Peyer's patch (tissue), 4 donors: ENCODE measurements around the gene KIF5B. TPM values are rescaled to one million over a fixed set of nuclear protein-coding genes. Genes with fewer than 3 reads are reported as not detected.
A peak's percentile ranks its signal among the peaks of the same experiment; 100 is the strongest.
"Not testable (repeated sequence)": the region's sequence is repeated elsewhere in the genome, so short reads cannot be mapped to it uniquely, and the experiment has no call there.

Experiments
- DNase-seq, 3 donors: peaks; one replicate each; pipeline ENCODE4 v3.0.0-alpha.2; 2017 to 2019
- H3K27ac ChIP-seq, 4 donors: fragments of 200-600 bp; sonication (generic); one replicate each; pipeline ENCODE4 v1.5.1; 2016 to 2019
- H3K27me3 ChIP-seq, 2 donors: fragments of 200-600 bp; sonication (generic); one replicate each; pipeline ENCODE4 v1.5.1; 2019
- H3K36me3 ChIP-seq, 3 donors: fragments of 200-600 bp; sonication (generic); one replicate each; pipeline ENCODE4 v1.5.1; 2016 to 2019
- H3K4me1 ChIP-seq, 4 donors: fragments of 200-600 bp; sonication (generic); one replicate each; pipeline ENCODE4 v1.5.1; 2016 to 2019
- H3K4me3 ChIP-seq, 4 donors: fragments of 200-600 bp; sonication (generic); 1 replicate in 3 of 4; 2 replicates in 1 of 4; pipeline ENCODE4 v1.5.1; 2016 to 2019; ENCODE audit warnings: mild to moderate bottlenecking in 1 of 4
- H3K9me3 ChIP-seq, 4 donors: fragments of 200-600 bp; sonication (generic); one replicate each; pipeline ENCODE4 v1.5.1; 2016 to 2019; ENCODE audit warnings: mild to moderate bottlenecking in 1 of 4
- POLR2A ChIP-seq, 2 donors: fragments of 450-650 bp; IDR thresholded peaks; one replicate each; pipeline ENCODE4 v1.5.1; 2017; ENCODE audit warnings: antibody characterized with exemption in 2 of 2, mild to moderate bottlenecking in 2 of 2, moderate library complexity in 2 of 2
- total RNA-seq, 4 donors: library from RNA; depleted of rRNA; stranded (reverse); fragments of >200 nt; gene quantifications; one replicate each; pipeline ENCODE4 v1.1.0, GENCODE V29; 2016
- TF ChIP-seq, protein P1 (sequence below), 6 experiments: fragments of 450-650 bp in 4 of 6; fragments of 200-600 bp in 2 of 6; sonication (generic) in 1 of 6; IDR thresholded peaks; one replicate each; pipeline ENCODE4 v1.5.1; 2017 to 2019; ENCODE audit warnings: antibody characterized with exemption in 6 of 6, mild to moderate bottlenecking in 3 of 6, moderate library complexity in 1 of 6

Gene KIF5B
- total RNA-seq, 4 donors from 2014 or later, result 69.1 to 124 (median 83.9) TPM

DNA sequence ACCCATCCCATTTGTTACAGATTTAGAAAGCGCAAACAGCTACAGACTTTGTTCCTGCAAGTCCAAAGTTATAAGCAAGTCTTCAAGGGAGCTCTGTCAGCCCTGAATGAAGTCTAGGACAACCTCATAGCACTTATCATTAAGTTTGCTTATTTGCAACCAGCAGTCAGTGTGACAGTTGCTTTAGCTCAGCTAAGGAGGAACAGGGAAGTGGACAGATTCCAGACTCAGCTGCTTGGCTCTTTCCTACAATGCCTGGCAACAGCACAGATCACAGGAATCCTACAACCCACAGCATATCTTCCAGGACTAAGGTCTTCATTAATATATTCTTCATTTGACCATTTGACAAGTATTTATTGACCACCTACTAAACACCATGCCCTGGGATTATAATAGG is 17.4 kb upstream of the KIF5B start:
- TF ChIP-seq, protein P1, sequence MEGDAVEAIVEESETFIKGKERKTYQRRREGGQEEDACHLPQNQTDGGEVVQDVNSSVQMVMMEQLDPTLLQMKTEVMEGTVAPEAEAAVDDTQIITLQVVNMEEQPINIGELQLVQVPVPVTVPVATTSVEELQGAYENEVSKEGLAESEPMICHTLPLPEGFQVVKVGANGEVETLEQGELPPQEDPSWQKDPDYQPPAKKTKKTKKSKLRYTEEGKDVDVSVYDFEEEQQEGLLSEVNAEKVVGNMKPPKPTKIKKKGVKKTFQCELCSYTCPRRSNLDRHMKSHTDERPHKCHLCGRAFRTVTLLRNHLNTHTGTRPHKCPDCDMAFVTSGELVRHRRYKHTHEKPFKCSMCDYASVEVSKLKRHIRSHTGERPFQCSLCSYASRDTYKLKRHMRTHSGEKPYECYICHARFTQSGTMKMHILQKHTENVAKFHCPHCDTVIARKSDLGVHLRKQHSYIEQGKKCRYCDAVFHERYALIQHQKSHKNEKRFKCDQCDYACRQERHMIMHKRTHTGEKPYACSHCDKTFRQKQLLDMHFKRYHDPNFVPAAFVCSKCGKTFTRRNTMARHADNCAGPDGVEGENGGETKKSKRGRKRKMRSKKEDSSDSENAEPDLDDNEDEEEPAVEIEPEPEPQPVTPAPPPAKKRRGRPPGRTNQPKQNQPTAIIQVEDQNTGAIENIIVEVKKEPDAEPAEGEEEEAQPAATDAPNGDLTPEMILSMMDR (IDR thresholded peaks at IDR 0.05), result no peak
- TF ChIP-seq POLR2A (IDR thresholded peaks at IDR 0.05), result no peak
- Histone ChIP-seq H3K27ac (no peak overlapping the region), H3K36me3 (no peaks in the 10 kb centered on the region), H3K4me1 (no peaks in the 10 kb centered on the region), H3K27me3 (no peaks in the 10 kb centered on the region), H3K9me3 (no peaks in the 10 kb centered on the region), H3K4me3 (no peak overlapping the region)
- DNase-seq, result no peak

DNA sequence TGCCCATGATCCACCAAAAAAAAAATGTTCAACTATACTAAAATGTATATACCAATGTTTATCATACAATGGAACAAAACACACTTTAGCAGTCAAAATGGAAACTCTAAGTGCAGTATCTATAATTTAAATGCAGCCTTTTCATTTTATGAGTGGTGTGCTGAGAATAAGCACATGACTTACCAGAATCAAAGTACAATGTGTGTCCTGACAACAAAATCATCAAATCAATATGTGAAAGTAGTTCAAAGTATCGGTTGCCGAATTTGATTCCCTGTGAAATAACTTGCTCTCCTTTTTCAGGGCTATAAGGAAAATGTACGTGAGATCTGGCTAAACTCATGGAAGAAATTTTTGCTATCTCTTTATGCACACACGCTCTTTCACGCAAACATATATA is 16.9 kb upstream of the KIF5B start:
- no peak for TF ChIP-seq POLR2A (IDR thresholded peaks at IDR 0.05)
- TF ChIP-seq, protein P1 (IDR thresholded peaks at IDR 0.05), result no peak
- DNase-seq, result no peak
- Histone ChIP-seq H3K9me3 (no peaks in the 10 kb centered on the region), H3K4me3 (no peak overlapping the region), H3K27me3 (no peaks in the 10 kb centered on the region), H3K36me3 (no peaks in the 10 kb centered on the region), H3K27ac (no peak overlapping the region), H3K4me1 (no peaks in the 10 kb centered on the region)

GRCh38 chr10:32072025-32072800 is 16.0 kb upstream of the KIF5B start:
- no peak overlapping the region for H3K27ac ChIP-seq
- no peaks in the 10 kb centered on the region for H3K27me3 ChIP-seq
- H3K9me3 ChIP-seq, result no peaks in the 10 kb centered on the region
- peak in 1 of 3 donors; percentile 18 for DNase-seq
- H3K36me3 ChIP-seq, result no peaks in the 10 kb centered on the region
- TF ChIP-seq, protein P1 (IDR thresholded peaks at IDR 0.05), result no peak
- no peak for TF ChIP-seq POLR2A (IDR thresholded peaks at IDR 0.05)
- no peaks in the 10 kb centered on the region for H3K4me1 ChIP-seq
- no peak overlapping the region for H3K4me3 ChIP-seq

GRCh38 chr10:32070645-32071044 is 14.4 kb upstream of the KIF5B start:
- TF ChIP-seq, protein P1 (IDR thresholded peaks at IDR 0.05), result no peak
- no peak for TF ChIP-seq POLR2A (IDR thresholded peaks at IDR 0.05)
- DNase-seq, result no peak
- no peaks in the 10 kb centered on the region for H3K4me1 ChIP-seq
- H3K4me3 ChIP-seq, result no peak overlapping the region
- no peaks in the 10 kb centered on the region for H3K9me3 ChIP-seq
- H3K36me3 ChIP-seq, result no peaks in the 10 kb centered on the region
- no peaks in the 10 kb centered on the region for H3K27me3 ChIP-seq
- H3K27ac ChIP-seq, result no peak overlapping the region

DNA sequence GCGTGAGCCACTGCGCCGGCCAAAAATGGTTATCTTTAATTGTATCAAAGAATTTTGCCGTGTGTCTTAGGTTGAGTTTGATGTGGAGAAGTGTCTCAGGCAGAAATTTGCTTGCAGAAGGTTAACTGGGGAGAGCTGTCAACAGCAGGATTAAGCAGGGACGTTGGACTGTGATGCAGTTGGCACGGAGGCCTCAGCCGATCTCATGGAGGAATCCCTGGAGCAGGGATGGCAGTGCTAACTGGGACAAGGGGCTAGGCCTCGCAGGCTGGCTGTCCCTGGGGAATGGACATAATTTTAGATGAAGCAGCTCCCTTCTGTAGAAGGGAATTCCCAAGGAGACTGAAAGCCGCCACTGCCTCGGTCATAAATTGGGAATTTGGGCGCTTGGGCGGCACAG is 12.3 kb upstream of the KIF5B start:
- no peaks in the 10 kb centered on the region for H3K27me3 ChIP-seq
- no peaks in the 10 kb centered on the region for H3K4me1 ChIP-seq
- no peaks in the 10 kb centered on the region for H3K9me3 ChIP-seq
- H3K27ac ChIP-seq, result no peak overlapping the region
- H3K36me3 ChIP-seq, result no peaks in the 10 kb centered on the region
- H3K4me3 ChIP-seq, result no peak overlapping the region
- TF ChIP-seq POLR2A (IDR thresholded peaks at IDR 0.05), result no peak
- TF ChIP-seq, protein P1 (IDR thresholded peaks at IDR 0.05), result no peak
- no peak for DNase-seq

DNA sequence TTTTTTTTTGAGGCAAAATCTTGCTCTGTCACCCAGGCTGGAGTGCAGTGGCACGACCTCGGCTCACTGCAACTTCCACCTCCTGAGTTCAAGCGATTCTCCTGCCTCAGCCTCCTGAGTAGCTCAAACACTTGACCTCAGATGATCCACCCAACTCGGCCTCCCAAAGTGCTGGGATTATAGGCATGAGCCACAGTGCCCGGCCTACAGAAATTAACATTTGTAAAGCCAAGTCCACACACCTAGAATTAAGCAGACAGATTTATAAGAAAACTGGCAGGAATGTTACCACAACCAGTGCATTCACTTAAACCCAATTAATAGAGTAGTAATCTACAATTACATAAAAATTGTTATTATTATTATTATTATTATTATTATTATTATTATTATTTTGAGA is 11.7 kb upstream of the KIF5B start:
- not testable (repeated sequence) for H3K4me1 ChIP-seq, H3K4me3 ChIP-seq, H3K27me3 ChIP-seq, H3K9me3 ChIP-seq, H3K27ac ChIP-seq, DNase-seq, H3K36me3 ChIP-seq
